Kidney epithelial cell (primary cell): ENCODE results near the gene PHYKPL. TPM values are rescaled to one million over a fixed set of nuclear protein-coding genes. Genes with fewer than 3 reads are reported as not detected.

ENCODE experiments used
- DNase-seq: peaks from one replicate; pipeline ENCODE4 v3.0.0-alpha.2; 2010; ENCODE audit warnings: low read depth
- H3K27me3 ChIP-seq: 2 replicates; pipeline ENCODE4 v1.6.0; 2011; ENCODE audit warnings: low read length; ENCODE audit not compliant: control insufficient read depth, insufficient read depth
- H3K36me3 ChIP-seq: 2 replicates; pipeline ENCODE4 v1.5.1; 2011; ENCODE audit warnings: low read length; ENCODE audit not compliant: control insufficient read depth, insufficient read depth
- H3K4me3 ChIP-seq: 2 replicates; pipeline ENCODE4 v1.5.1; 2011; ENCODE audit warnings: low read depth, mild to moderate bottlenecking, control low read depth, low read length
- total RNA-seq: library from RNA; depleted of rRNA; stranded (reverse); fragments of >200 nt; gene quantifications from 2 replicates; pipeline ENCODE4 v1.2.3, GENCODE V29; 2015
- TF ChIP-seq, protein P1 (sequence below): IDR thresholded peaks from 2 replicates; pipeline ENCODE4 v1.5.1; 2011; ENCODE audit warnings: mild to moderate bottlenecking, moderate library complexity, low read length, control low read depth, inconsistent platforms; ENCODE audit not compliant: insufficient read depth, poor library complexity, severe bottlenecking

Gene PHYKPL
- total RNA-seq, 1 donor from 2014 or later, result 18.7 TPM

DNA sequence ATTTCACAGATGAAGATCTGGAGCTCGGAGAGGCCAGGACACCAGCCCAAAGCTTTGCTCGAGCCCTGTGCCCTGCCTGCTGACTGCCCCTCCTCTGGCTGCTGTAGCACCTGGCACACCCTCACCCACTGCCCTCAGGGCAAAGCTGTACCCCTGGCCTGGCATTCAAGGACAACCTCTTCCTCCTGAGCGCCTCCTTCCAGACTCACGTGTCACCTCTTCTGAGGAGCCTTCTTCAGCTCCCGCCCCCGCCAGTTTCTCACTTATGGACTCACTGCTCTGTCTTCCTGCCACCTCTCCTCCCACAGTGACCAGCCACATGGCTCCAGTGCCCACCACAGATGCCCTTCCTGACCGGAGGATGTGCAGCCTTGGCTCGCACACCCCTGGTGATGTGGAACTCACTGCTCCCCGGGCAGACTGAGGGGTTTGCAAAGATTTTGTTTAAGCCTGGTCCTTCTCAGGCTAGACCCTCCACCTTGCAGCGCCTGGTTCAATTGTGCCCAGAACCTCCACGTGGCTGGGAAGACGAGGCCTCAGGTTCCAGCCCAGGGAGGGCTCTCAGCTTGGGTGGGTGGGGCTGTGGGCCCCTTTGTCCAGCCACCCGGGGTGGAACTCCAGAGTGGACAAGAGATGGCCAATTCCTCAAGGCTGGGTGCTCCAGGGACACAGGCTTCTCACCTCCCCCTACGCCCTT, 46.6 kb upstream of the PHYKPL start:
- no peaks in the 10 kb centered on the region for H3K36me3 ChIP-seq
- no peak overlapping the region for H3K4me3 ChIP-seq
- TF ChIP-seq, protein P1, sequence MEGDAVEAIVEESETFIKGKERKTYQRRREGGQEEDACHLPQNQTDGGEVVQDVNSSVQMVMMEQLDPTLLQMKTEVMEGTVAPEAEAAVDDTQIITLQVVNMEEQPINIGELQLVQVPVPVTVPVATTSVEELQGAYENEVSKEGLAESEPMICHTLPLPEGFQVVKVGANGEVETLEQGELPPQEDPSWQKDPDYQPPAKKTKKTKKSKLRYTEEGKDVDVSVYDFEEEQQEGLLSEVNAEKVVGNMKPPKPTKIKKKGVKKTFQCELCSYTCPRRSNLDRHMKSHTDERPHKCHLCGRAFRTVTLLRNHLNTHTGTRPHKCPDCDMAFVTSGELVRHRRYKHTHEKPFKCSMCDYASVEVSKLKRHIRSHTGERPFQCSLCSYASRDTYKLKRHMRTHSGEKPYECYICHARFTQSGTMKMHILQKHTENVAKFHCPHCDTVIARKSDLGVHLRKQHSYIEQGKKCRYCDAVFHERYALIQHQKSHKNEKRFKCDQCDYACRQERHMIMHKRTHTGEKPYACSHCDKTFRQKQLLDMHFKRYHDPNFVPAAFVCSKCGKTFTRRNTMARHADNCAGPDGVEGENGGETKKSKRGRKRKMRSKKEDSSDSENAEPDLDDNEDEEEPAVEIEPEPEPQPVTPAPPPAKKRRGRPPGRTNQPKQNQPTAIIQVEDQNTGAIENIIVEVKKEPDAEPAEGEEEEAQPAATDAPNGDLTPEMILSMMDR, result no peak
- DNase-seq, result no peak
- peaks cover 17% of the 10 kb centered on the region for H3K27me3 ChIP-seq

GRCh38 chr5:178278358-178279023, 45.9 kb upstream of the PHYKPL start:
- peaks cover 17% of the 10 kb centered on the region for H3K27me3 ChIP-seq
- H3K4me3 ChIP-seq, result no peak overlapping the region
- TF ChIP-seq, protein P1, result no peak
- no peaks in the 10 kb centered on the region for H3K36me3 ChIP-seq
- no peak for DNase-seq

DNA sequence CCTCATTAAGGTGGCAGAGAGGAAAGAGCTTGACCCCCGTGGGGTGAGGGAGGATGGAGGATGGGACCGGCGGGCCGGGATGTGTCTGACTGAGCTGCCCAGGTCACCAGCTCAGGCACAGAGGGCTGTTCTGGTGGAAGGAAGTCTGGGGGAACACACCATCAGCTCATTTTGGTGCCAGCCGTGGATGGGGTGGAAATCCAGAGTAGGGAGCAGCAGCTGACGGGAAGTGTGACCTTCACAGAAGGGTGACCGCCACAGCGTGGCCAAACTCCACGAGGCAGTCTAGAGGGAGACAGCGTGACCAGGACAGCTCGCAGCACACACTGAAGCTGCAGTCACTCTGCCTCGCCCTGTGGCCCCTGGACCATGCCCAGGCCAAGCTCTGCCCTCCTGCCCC, 45.3 kb upstream of the PHYKPL start:
- H3K36me3 ChIP-seq, result no peaks in the 10 kb centered on the region
- TF ChIP-seq, protein P1, result no peak
- no peak for DNase-seq

GRCh38 chr5:178277346-178277745, 44.7 kb upstream of the PHYKPL start:
- H3K4me3 ChIP-seq, result no peak overlapping the region
- DNase-seq, result no peak
- H3K36me3 ChIP-seq, result no peaks in the 10 kb centered on the region
- H3K27me3 ChIP-seq, result peaks cover 17% of the 10 kb centered on the region
- TF ChIP-seq, protein P1, result no peak

More for the DNA sequence above, 45.3 kb upstream of the PHYKPL start:
- no peak overlapping the region for H3K4me3 ChIP-seq
- H3K27me3 ChIP-seq, result peaks cover 17% of the 10 kb centered on the region

DNA sequence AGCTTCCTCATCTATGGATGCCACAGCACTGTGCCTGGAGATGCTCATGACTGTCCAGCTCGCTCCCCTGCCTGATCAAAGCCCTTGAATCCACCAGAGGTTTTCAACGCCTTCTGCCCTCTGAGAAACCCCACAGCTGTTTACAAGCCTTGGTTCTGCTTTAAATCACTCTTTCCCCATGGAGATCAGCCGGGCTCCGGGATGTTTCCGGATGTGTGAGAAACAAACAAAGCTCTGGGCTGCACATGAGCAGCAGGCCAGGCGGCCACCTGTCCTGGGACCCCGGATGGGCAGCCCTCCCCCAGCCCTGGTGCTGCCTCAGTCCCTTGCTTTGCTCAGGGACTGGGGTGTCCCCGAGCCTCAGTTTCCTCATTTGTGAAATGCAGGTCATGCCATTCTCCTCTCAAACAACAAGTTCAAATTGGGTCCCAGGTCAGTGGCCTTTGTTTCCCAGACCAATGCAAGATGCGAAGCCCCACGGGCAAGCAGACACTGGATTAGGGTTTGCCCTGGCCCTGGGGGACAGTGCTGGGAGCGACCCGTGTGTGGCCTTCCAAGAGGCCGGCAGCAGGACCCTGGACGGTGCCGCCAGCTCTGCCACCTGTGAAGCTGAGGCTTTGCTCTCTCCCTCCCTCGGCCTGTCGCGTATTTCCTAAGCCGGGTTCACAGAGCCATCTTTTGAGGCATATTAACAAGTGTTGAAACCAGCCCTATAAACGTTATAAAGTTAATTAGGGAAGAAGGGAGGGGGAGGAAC, 42.4 kb upstream of the PHYKPL start:
- H3K4me3 ChIP-seq, result no peak overlapping the region
- no peaks in the 10 kb centered on the region for H3K36me3 ChIP-seq
- DNase-seq, result no peak
- TF ChIP-seq, protein P1, result no peak
- H3K27me3 ChIP-seq, result peaks cover 15% of the 10 kb centered on the region
